ENCODE measurements around the gene CALML5.

GRCh38 chr10:5449227-5449626 is 50.1 kb downstream of the CALML5 start:
- TF ChIP-seq CTCF (IDR thresholded peaks at IDR 0.05; ENCODE audit: poor library complexity, severe bottlenecking), result no peak
- no peak for TF ChIP-seq SMC3 (conservative IDR thresholded peaks at IDR 0.05; ENCODE audit: poor library complexity)
- no peak for TF ChIP-seq POLR2AphosphoS5 (IDR thresholded peaks at IDR 0.05)
- TF ChIP-seq TAF1 (IDR thresholded peaks at IDR 0.05; ENCODE audit: low read depth), result no peak
- no peak for TF ChIP-seq RAD21 (conservative IDR thresholded peaks at IDR 0.05)
- no peak for TF ChIP-seq REST (IDR thresholded peaks at IDR 0.05; ENCODE audit: borderline replicate concordance)
- no peak for TF ChIP-seq EZH2 (IDR thresholded peaks at IDR 0.05; ENCODE audit: borderline replicate concordance, insufficient read depth, low read length, poor library complexity, severe bottlenecking)
- no peak for TF ChIP-seq MXI1 (conservative IDR thresholded peaks at IDR 0.05; ENCODE audit: poor library complexity, severe bottlenecking)

All from neural cell (in vitro differentiated cells).